ENCODE results near the gene STRBP. TPM values are rescaled to one million over a fixed set of nuclear protein-coding genes. Genes with fewer than 3 reads are reported as not detected.

STRBP gene
- total and polyA plus RNA-seq, 12 donors, result 4.2 to 12.4 (median 8.1) TPM

DNA sequence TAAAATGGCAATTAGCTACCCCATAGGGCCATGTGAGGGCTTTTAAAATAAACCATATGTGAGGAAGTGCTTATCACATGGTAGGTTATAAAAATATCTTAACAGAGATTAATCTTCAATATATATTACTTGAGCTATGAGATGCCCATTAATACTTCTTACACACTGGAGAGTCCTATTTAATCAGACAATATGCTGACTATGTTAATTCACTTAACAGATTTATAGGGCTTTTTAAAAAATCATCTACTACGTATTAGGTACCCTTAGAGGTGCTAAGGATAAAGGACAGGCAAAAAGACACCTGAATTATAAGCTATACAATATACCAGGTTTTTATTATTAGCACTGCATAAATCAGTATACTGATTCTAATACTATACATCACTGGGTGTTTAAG is 102.6 kb downstream of the STRBP start:
- no peaks in the 10 kb centered on the region for H3K9me3 ChIP-seq (replicated peaks in 1 of 3)
- TF ChIP-seq POLR2A (IDR thresholded peaks at IDR 0.05) (no peak), CTCF (IDR thresholded peaks at IDR 0.05) (no peak)
- H3K36me3 ChIP-seq (replicated peaks in 1 of 2), result no peaks in the 10 kb centered on the region
- no peak for DNase-seq
- H3K27me3 ChIP-seq, result no peaks in the 10 kb centered on the region
- no peak overlapping the region for H3K27ac ChIP-seq
- WGBS, 4 donors, result 91 to 100% (median 95%) methylated on average over 1 of the region's 1 CpG
- intact Hi-C loops (cut with DNase I), result no loop called here
- no peaks in the 10 kb centered on the region for H3K4me1 ChIP-seq (replicated peaks in 1 of 2)
- H3K4me3 ChIP-seq, result no peak overlapping the region

GRCh38 chr9:123164285-123164684 is 104.1 kb downstream of the STRBP start:
- TF ChIP-seq POLR2A (IDR thresholded peaks at IDR 0.05) (no peak), CTCF (IDR thresholded peaks at IDR 0.05) (no peak)
- WGBS, 4 donors, result 95 to 100% (median 99%) methylated on average over 2 of the region's 2 CpGs
- Histone ChIP-seq H3K4me3 (no peak overlapping the region), H3K9me3 (replicated peaks in 1 of 3) (no peaks in the 10 kb centered on the region), H3K27me3 (no peaks in the 10 kb centered on the region), H3K27ac (no peak overlapping the region), H3K4me1 (replicated peaks in 1 of 2) (no peaks in the 10 kb centered on the region), H3K36me3 (replicated peaks in 1 of 2) (no peaks in the 10 kb centered on the region)
- DNase-seq, result no peak
- intact Hi-C loops (cut with DNase I), result no loop called here

- no peak overlapping the region for H3K4me3 ChIP-seq
- WGBS, 4 donors, result 94 to 97% (median 95%) methylated on average over 2 of the region's 2 CpGs
- no peaks in the 10 kb centered on the region for H3K36me3 ChIP-seq (replicated peaks in 1 of 2)
- no peaks in the 10 kb centered on the region for H3K9me3 ChIP-seq (replicated peaks in 1 of 3)
- no peaks in the 10 kb centered on the region for H3K4me1 ChIP-seq (replicated peaks in 1 of 2)
- no peaks in the 10 kb centered on the region for H3K27me3 ChIP-seq
- no peak for TF ChIP-seq CTCF (IDR thresholded peaks at IDR 0.05)
- no peak for TF ChIP-seq POLR2A (IDR thresholded peaks at IDR 0.05)
- no peak overlapping the region for H3K27ac ChIP-seq
- no peak for DNase-seq
- intact Hi-C loops (cut with DNase I), result no loop called here
Measured at GRCh38 chr9:123162791-123163345, 105.5 kb downstream of the STRBP start.

- TF ChIP-seq CTCF (IDR thresholded peaks at IDR 0.05), result no peak
- Histone ChIP-seq H3K4me3 (no peak overlapping the region), H3K27ac (no peak overlapping the region), H3K27me3 (no peaks in the 10 kb centered on the region), H3K9me3 (replicated peaks in 1 of 3) (no peaks in the 10 kb centered on the region), H3K4me1 (replicated peaks in 1 of 2) (no peaks in the 10 kb centered on the region), H3K36me3 (replicated peaks in 1 of 2) (no peaks in the 10 kb centered on the region)
- WGBS, 4 donors, result 75 to 93% (median 88%) methylated on average over 1 of the region's 1 CpG
- intact Hi-C loops (cut with DNase I), result no loop called here
- DNase-seq, result no peak
Measured at GRCh38 chr9:123162360-123162759, 106.0 kb downstream of the STRBP start.
